Measurements from ENCODE around the gene CTF1.
A peak's percentile ranks its signal among the peaks of the same experiment; 100 is the strongest.
"Not testable (repeated sequence)": the region's sequence is repeated elsewhere in the genome, so short reads cannot be mapped to it uniquely, and the experiment has no call there.

The CTF1 gene

DNA sequence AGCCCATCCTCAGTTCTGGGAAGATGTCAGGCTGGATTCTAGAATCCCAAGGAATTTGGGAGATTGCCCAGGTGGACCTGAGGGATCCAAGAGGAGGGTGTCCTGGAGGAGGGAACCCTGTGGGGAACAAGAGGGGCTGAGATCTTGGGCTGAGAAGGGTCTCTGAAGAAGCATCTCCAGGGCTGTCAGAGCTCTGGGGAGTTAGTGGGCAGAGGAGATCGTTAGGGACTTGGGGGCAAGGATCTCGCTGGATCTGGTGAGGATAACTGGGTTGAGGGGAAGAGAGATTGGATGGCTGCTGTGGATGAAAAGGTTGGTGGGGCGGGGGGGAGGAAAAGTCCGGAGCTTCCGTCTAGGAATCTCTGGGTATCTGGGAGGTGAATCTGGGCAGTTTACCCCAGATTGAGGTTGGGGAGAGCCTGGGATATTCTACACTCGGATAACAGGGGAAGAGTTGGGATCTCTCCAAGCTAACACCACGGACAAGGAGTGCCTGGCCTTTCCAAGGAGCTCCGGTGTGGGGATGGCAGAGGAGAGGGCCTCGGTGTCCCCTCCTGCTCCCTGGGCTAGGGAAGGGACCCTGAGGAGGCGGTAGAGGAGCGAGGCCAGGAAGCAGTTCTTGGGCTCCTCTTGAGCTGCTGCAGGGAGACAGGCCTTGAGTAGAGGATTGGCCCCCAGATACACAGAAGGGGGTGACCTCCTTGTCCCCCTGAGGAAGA lies 28.7 kb downstream of the CTF1 start:
- no peaks in the 10 kb centered on the region for H3K9me3 ChIP-seq
- H3K4me3 ChIP-seq: peak overlapping the region; percentile 51
- no peaks in the 10 kb centered on the region; the same call in 1 of the 2 replicates for H3K4me1 ChIP-seq
- DNase-seq (ENCODE audit: low spot score in 2 of 2): no peak
- H3K36me3 ChIP-seq (replicated peaks): peaks cover 19% of the 10 kb centered on the region
- in situ Hi-C loops (cut with MboI; ENCODE audit: low sequenced_read_pairs): loop anchor here (25.0 kb wide), 1 partner anchor 538 kb away; the partner anchor contains the start of genes SEPTIN1 and ZNF48
- no peaks in the 10 kb centered on the region for H3K27me3 ChIP-seq (ENCODE audit: low read depth)

- in situ Hi-C loops (cut with MboI; ENCODE audit: low sequenced_read_pairs): no loop called here
- no peaks in the 10 kb centered on the region; the same call in 1 of the 2 replicates for H3K4me1 ChIP-seq
- no peaks in the 10 kb centered on the region for H3K27me3 ChIP-seq (ENCODE audit: low read depth)
- peaks cover 25% of the 10 kb centered on the region for H3K36me3 ChIP-seq (replicated peaks)
- H3K4me3 ChIP-seq: no peak overlapping the region
- no peaks in the 10 kb centered on the region for H3K9me3 ChIP-seq
- no peak for DNase-seq (ENCODE audit: low spot score in 2 of 2)
Observed at GRCh38 chr16:30925632-30925987, 29.2 kb downstream of the CTF1 start.

- Histone ChIP-seq H3K9me3 (no peaks in the 10 kb centered on the region), H3K36me3 (replicated peaks) (peaks cover 30% of the 10 kb centered on the region), H3K4me3 (no peak overlapping the region), H3K4me1 (no peaks in the 10 kb centered on the region; the same call in 1 of the 2 replicates), H3K27me3 (ENCODE audit: low read depth) (no peaks in the 10 kb centered on the region)
- in situ Hi-C loops (cut with MboI; ENCODE audit: low sequenced_read_pairs): no loop called here
- no peak for DNase-seq (ENCODE audit: low spot score in 2 of 2)
Observed at GRCh38 chr16:30925995-30926811, 29.8 kb downstream of the CTF1 start.

GRCh38 chr16:30926937-30927788 lies 30.7 kb downstream of the CTF1 start:
- no peak for DNase-seq (ENCODE audit: low spot score in 2 of 2)
- no peak overlapping the region for H3K4me3 ChIP-seq
- in situ Hi-C loops (cut with MboI; ENCODE audit: low sequenced_read_pairs): no loop called here
- H3K36me3 ChIP-seq (replicated peaks): peaks cover 34% of the 10 kb centered on the region
- no peaks in the 10 kb centered on the region; the same call in 1 of the 2 replicates for H3K4me1 ChIP-seq
- no peaks in the 10 kb centered on the region for H3K27me3 ChIP-seq (ENCODE audit: low read depth)
- H3K9me3 ChIP-seq: no peaks in the 10 kb centered on the region

DNA sequence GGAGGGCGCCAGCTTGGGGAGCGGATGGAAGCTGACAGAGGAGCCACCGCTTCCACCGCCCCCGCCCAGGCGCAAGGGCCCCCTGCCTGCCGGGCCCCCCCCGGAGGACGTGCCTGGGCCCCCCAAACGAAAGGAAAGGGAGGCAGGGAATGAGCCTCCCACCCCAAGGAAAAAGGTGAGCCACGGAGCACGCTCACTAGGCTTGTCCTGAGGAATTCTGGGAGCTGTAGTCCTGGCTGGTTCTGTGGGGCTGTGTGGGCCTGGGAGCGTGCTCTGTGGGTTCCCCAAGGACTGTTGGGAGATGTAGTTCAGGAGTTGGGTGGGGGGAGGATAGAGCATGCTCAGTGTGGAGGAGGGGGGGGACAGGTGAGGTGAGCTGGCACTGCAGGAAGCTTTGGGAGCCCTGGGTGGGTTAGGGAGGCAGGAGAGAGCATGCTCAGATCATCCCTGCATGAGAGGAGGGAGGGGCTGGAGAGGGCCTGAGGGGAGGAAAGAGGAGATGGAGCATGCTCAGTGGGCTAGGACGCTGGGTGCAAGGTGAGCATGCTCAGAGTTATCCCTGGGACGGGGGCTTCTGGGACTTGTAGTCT lies 31.5 kb downstream of the CTF1 start:
- peak; percentile 59 to 80 for DNase-seq (ENCODE audit: low spot score in 2 of 2)
- H3K4me3 ChIP-seq: no peak overlapping the region
- in situ Hi-C loops (cut with MboI; ENCODE audit: low sequenced_read_pairs): no loop called here

GRCh38 chr16:30928390-30928789 lies 32.0 kb downstream of the CTF1 start:
- in situ Hi-C loops (cut with MboI; ENCODE audit: low sequenced_read_pairs): no loop called here
- Histone ChIP-seq H3K4me1 (no peaks in the 10 kb centered on the region; the same call in 1 of the 2 replicates), H3K4me3 (no peak overlapping the region), H3K9me3 (no peaks in the 10 kb centered on the region), H3K36me3 (replicated peaks) (peaks cover 41% of the 10 kb centered on the region), H3K27me3 (ENCODE audit: low read depth) (no peaks in the 10 kb centered on the region)
- DNase-seq (ENCODE audit: low spot score in 2 of 2): no peak

More for the DNA sequence above, 31.5 kb downstream of the CTF1 start:
- Histone ChIP-seq H3K4me1 (no peaks in the 10 kb centered on the region; the same call in 1 of the 2 replicates), H3K27me3 (ENCODE audit: low read depth) (no peaks in the 10 kb centered on the region), H3K36me3 (replicated peaks) (peaks cover 37% of the 10 kb centered on the region), H3K9me3 (no peaks in the 10 kb centered on the region)

- Histone ChIP-seq H3K36me3 (replicated peaks) (peaks cover 41% of the 10 kb centered on the region), H3K4me3 (no peak overlapping the region), H3K4me1 (no peaks in the 10 kb centered on the region; the same call in 1 of the 2 replicates), H3K9me3 (no peaks in the 10 kb centered on the region), H3K27me3 (ENCODE audit: low read depth) (no peaks in the 10 kb centered on the region)
- in situ Hi-C loops (cut with MboI; ENCODE audit: low sequenced_read_pairs): no loop called here
- no peak for DNase-seq (ENCODE audit: low spot score in 2 of 2)
Observed at GRCh38 chr16:30929167-30929566, 32.8 kb downstream of the CTF1 start.

- Histone ChIP-seq H3K4me3 (no peak overlapping the region), H3K9me3 (no peaks in the 10 kb centered on the region), H3K36me3 (replicated peaks) (peaks cover 45% of the 10 kb centered on the region), H3K4me1 (no peaks in the 10 kb centered on the region), H3K27me3 (ENCODE audit: low read depth) (no peaks in the 10 kb centered on the region)
- DNase-seq (ENCODE audit: low spot score in 2 of 2): no peak
- in situ Hi-C loops (cut with MboI; ENCODE audit: low sequenced_read_pairs): no loop called here
Observed at GRCh38 chr16:30930160-30930571, 33.8 kb downstream of the CTF1 start.

GRCh38 chr16:30931068-30931650 lies 34.7 kb downstream of the CTF1 start:
- peaks cover 49% of the 10 kb centered on the region for H3K36me3 ChIP-seq (replicated peaks)

GRCh38 chr16:30934827-30935557 lies 38.6 kb downstream of the CTF1 start:
- Histone ChIP-seq H3K4me3 (no peak overlapping the region), H3K36me3 (replicated peaks) (peaks cover 40% of the 10 kb centered on the region), H3K27me3 (ENCODE audit: low read depth) (no peaks in the 10 kb centered on the region), H3K9me3 (no peaks in the 10 kb centered on the region), H3K4me1 (no peaks in the 10 kb centered on the region)
- in situ Hi-C loops (cut with MboI; ENCODE audit: low sequenced_read_pairs): no loop called here
- peak in 1 of 2 experiments; percentile 76 for DNase-seq (ENCODE audit: low spot score in 2 of 2)

More at GRCh38 chr16:30931068-30931650, 34.7 kb downstream of the CTF1 start:
- Histone ChIP-seq H3K4me1 (no peaks in the 10 kb centered on the region), H3K4me3 (no peak overlapping the region), H3K9me3 (no peaks in the 10 kb centered on the region), H3K27me3 (ENCODE audit: low read depth) (no peaks in the 10 kb centered on the region)
- in situ Hi-C loops (cut with MboI; ENCODE audit: low sequenced_read_pairs): no loop called here
- no peak for DNase-seq (ENCODE audit: low spot score in 2 of 2)

- no peak for DNase-seq (ENCODE audit: low spot score in 2 of 2)
- Histone ChIP-seq H3K27me3 (ENCODE audit: low read depth) (no peaks in the 10 kb centered on the region), H3K4me3 (no peak overlapping the region), H3K4me1 (no peaks in the 10 kb centered on the region; the same call in 1 of the 2 replicates), H3K9me3 (no peaks in the 10 kb centered on the region), H3K36me3 (replicated peaks) (peaks cover 37% of the 10 kb centered on the region)
- in situ Hi-C loops (cut with MboI; ENCODE audit: low sequenced_read_pairs): no loop called here
Observed at GRCh38 chr16:30937692-30938091, 41.3 kb downstream of the CTF1 start.

- H3K4me3 ChIP-seq; H3K4me1 ChIP-seq; DNase-seq (ENCODE audit: low spot score in 2 of 2); in situ Hi-C loops (cut with MboI; ENCODE audit: low sequenced_read_pairs); H3K9me3 ChIP-seq; H3K27me3 ChIP-seq (ENCODE audit: low read depth): not testable (repeated sequence)
- peaks cover 43% of the 10 kb centered on the region for H3K36me3 ChIP-seq (replicated peaks)
Observed at GRCh38 chr16:30939571-30939970, 43.2 kb downstream of the CTF1 start.
